ENCODE results near the gene RASSF5. TPM values are rescaled to one million over a fixed set of nuclear protein-coding genes. Genes with fewer than 3 reads are reported as not detected.

Gene RASSF5
- total RNA-seq, 1 experiment from 2014 or later: 12.4 TPM

GRCh38 chr1:206518206-206518605 is 10.9 kb downstream of the RASSF5 start:
- H3K9me2 ChIP-seq (ENCODE audit: insufficient read depth): no peaks in the 10 kb centered on the region
- intact Hi-C loops (cut with micrococcal nuclease; ENCODE audit: unreplicated experiment): no loop called here
- no peak overlapping the region for H3K27ac ChIP-seq
- H3K9me3 ChIP-seq (ENCODE audit: insufficient read depth, low read depth): no peaks in the 10 kb centered on the region
- no peaks in the 10 kb centered on the region for H3K79me2 ChIP-seq (ENCODE audit: low read depth)
- POLR2A ChIA-PET (ENCODE audit: unreplicated experiment): no interaction called here
- no peaks in the 10 kb centered on the region for H3K27me3 ChIP-seq (ENCODE audit: insufficient read depth, low read depth)
- DNase-seq: no peak
- H3F3A ChIP-seq (ENCODE audit: insufficient read depth, low read depth): peaks cover 39% of the 10 kb centered on the region
- BruUV-seq (replicated peaks): no TSS peak
- no peak for TF ChIP-seq EZH2 (IDR thresholded peaks at IDR 0.05; ENCODE audit: low read depth)
- TF ChIP-seq, protein P1, sequence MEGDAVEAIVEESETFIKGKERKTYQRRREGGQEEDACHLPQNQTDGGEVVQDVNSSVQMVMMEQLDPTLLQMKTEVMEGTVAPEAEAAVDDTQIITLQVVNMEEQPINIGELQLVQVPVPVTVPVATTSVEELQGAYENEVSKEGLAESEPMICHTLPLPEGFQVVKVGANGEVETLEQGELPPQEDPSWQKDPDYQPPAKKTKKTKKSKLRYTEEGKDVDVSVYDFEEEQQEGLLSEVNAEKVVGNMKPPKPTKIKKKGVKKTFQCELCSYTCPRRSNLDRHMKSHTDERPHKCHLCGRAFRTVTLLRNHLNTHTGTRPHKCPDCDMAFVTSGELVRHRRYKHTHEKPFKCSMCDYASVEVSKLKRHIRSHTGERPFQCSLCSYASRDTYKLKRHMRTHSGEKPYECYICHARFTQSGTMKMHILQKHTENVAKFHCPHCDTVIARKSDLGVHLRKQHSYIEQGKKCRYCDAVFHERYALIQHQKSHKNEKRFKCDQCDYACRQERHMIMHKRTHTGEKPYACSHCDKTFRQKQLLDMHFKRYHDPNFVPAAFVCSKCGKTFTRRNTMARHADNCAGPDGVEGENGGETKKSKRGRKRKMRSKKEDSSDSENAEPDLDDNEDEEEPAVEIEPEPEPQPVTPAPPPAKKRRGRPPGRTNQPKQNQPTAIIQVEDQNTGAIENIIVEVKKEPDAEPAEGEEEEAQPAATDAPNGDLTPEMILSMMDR (conservative IDR thresholded peaks at IDR 0.05): no peak
- CTCF ChIA-PET: no interaction called here
- no peak overlapping the region for H3K4me3 ChIP-seq
- H4K20me1 ChIP-seq (ENCODE audit: insufficient read depth): no peaks in the 10 kb centered on the region
- peaks cover 45% of the 10 kb centered on the region for H3K4me1 ChIP-seq (replicated peaks; ENCODE audit: insufficient read depth)
- no peak overlapping the region for H3K4me2 ChIP-seq
- no peak overlapping the region for H2AFZ ChIP-seq
- no peaks in the 10 kb centered on the region for H3K36me3 ChIP-seq (ENCODE audit: low read depth)

GRCh38 chr1:206518743-206519142 is 11.4 kb downstream of the RASSF5 start:
- Histone ChIP-seq H3K27ac (no peak overlapping the region), H3K36me3 (ENCODE audit: low read depth) (no peaks in the 10 kb centered on the region), H2AFZ (no peak overlapping the region), H3K9me3 (ENCODE audit: insufficient read depth, low read depth) (no peaks in the 10 kb centered on the region), H4K20me1 (ENCODE audit: insufficient read depth) (no peaks in the 10 kb centered on the region), H3K27me3 (ENCODE audit: insufficient read depth, low read depth) (no peaks in the 10 kb centered on the region), H3K79me2 (ENCODE audit: low read depth) (no peaks in the 10 kb centered on the region), H3K4me3 (no peak overlapping the region), H3K4me2 (no peak overlapping the region), H3F3A (ENCODE audit: insufficient read depth, low read depth) (peaks cover 34% of the 10 kb centered on the region), H3K4me1 (replicated peaks; ENCODE audit: insufficient read depth) (peaks cover 42% of the 10 kb centered on the region), H3K9me2 (ENCODE audit: insufficient read depth) (no peaks in the 10 kb centered on the region)
- no peak for DNase-seq
- BruUV-seq (replicated peaks): no TSS peak
- ChIA-PET POLR2A (ENCODE audit: unreplicated experiment) (no interaction called here), CTCF (no interaction called here)
- intact Hi-C loops (cut with micrococcal nuclease; ENCODE audit: unreplicated experiment): no loop called here
- no peak for TF ChIP-seq EZH2 (IDR thresholded peaks at IDR 0.05; ENCODE audit: low read depth)
- TF ChIP-seq, protein P1 (conservative IDR thresholded peaks at IDR 0.05): no peak

GRCh38 chr1:206521127-206521526 is 13.8 kb downstream of the RASSF5 start:
- no peak for TF ChIP-seq EZH2 (IDR thresholded peaks at IDR 0.05; ENCODE audit: low read depth)
- TF ChIP-seq, protein P1 (conservative IDR thresholded peaks at IDR 0.05): no peak
- ChIA-PET CTCF (interaction anchor here (0.8 kb wide), 1 partner anchor 91 kb away, joined by 4 read pairs; the partner anchor contains the start of gene EIF2D), POLR2A (ENCODE audit: unreplicated experiment) (interaction anchor here (0.6 kb wide), 1 partner anchor 511 kb away, joined by 3 read pairs; the partner anchor contains the start of gene C1orf116)
- intact Hi-C loops (cut with micrococcal nuclease; ENCODE audit: unreplicated experiment): no loop called here
- no peak overlapping the region for H3K4me3 ChIP-seq
- H3K36me3 ChIP-seq (ENCODE audit: low read depth): no peaks in the 10 kb centered on the region
- H4K20me1 ChIP-seq (ENCODE audit: insufficient read depth): no peaks in the 10 kb centered on the region
- H3K79me2 ChIP-seq (ENCODE audit: low read depth): no peaks in the 10 kb centered on the region
- peaks cover 26% of the 10 kb centered on the region for H3K4me1 ChIP-seq (replicated peaks; ENCODE audit: insufficient read depth)
- H3K9me3 ChIP-seq (ENCODE audit: insufficient read depth, low read depth): no peaks in the 10 kb centered on the region
- H2AFZ ChIP-seq: no peak overlapping the region
- no TSS peak for BruUV-seq (replicated peaks)
- peak; percentile 67 to 83 for DNase-seq
- no peaks in the 10 kb centered on the region for H3K9me2 ChIP-seq (ENCODE audit: insufficient read depth)
- H3F3A ChIP-seq (ENCODE audit: insufficient read depth, low read depth): peaks cover 16% of the 10 kb centered on the region
- H3K27ac ChIP-seq: no peak overlapping the region
- H3K4me2 ChIP-seq: peak overlapping the region; percentile 28
- H3K27me3 ChIP-seq (ENCODE audit: insufficient read depth, low read depth): no peaks in the 10 kb centered on the region

Data from PC-9 (cell line).